ENCODE results near the gene SERPINA1.

SERPINA1 gene

GRCh38 chr14:94384342-94384741 lies 4.1 kb downstream of the SERPINA1 start:
- in situ Hi-C loops (cut with HindIII; ENCODE audit: low sequenced_read_pairs) = no loop called here

GRCh38 chr14:94383777-94384176 lies 4.6 kb downstream of the SERPINA1 start:
- in situ Hi-C loops (cut with HindIII; ENCODE audit: low sequenced_read_pairs) = no loop called here

- in situ Hi-C loops (cut with HindIII; ENCODE audit: low sequenced_read_pairs) = no loop called here
Observed at GRCh38 chr14:94382716-94383596, 5.4 kb downstream of the SERPINA1 start.

GRCh38 chr14:94382099-94382715 lies 6.2 kb downstream of the SERPINA1 start:
- in situ Hi-C loops (cut with HindIII; ENCODE audit: low sequenced_read_pairs) = no loop called here

GRCh38 chr14:94381149-94382030 lies 7.0 kb downstream of the SERPINA1 start:
- in situ Hi-C loops (cut with HindIII; ENCODE audit: low sequenced_read_pairs) = no loop called here

- in situ Hi-C loops (cut with HindIII; ENCODE audit: low sequenced_read_pairs) = no loop called here
Observed at GRCh38 chr14:94380225-94381148, 7.9 kb downstream of the SERPINA1 start.

GRCh38 chr14:94379291-94380224 lies 8.8 kb downstream of the SERPINA1 start:
- in situ Hi-C loops (cut with HindIII; ENCODE audit: low sequenced_read_pairs) = no loop called here

GRCh38 chr14:94378527-94379290 lies 9.7 kb downstream of the SERPINA1 start:
- in situ Hi-C loops (cut with HindIII; ENCODE audit: low sequenced_read_pairs) = no loop called here

- in situ Hi-C loops (cut with HindIII; ENCODE audit: low sequenced_read_pairs) = no loop called here
Observed at GRCh38 chr14:94377866-94378470, 10.4 kb downstream of the SERPINA1 start.

GRCh38 chr14:94376976-94377865 lies 11.2 kb downstream of the SERPINA1 start:
- in situ Hi-C loops (cut with HindIII; ENCODE audit: low sequenced_read_pairs) = no loop called here

- in situ Hi-C loops (cut with HindIII; ENCODE audit: low sequenced_read_pairs) = no loop called here
Observed at GRCh38 chr14:94376108-94376975, 12.1 kb downstream of the SERPINA1 start.

- in situ Hi-C loops (cut with HindIII; ENCODE audit: low sequenced_read_pairs) = no loop called here
Observed at GRCh38 chr14:94375552-94376107, 12.8 kb downstream of the SERPINA1 start.

- in situ Hi-C loops (cut with HindIII; ENCODE audit: low sequenced_read_pairs) = no loop called here
Observed at GRCh38 chr14:94374749-94375260, 13.6 kb downstream of the SERPINA1 start.

GRCh38 chr14:94374116-94374515 lies 14.3 kb downstream of the SERPINA1 start:
- in situ Hi-C loops (cut with HindIII; ENCODE audit: low sequenced_read_pairs) = no loop called here

- in situ Hi-C loops (cut with HindIII; ENCODE audit: low sequenced_read_pairs) = no loop called here
Observed at GRCh38 chr14:94373708-94374107, 14.7 kb downstream of the SERPINA1 start.
